ENCODE results near the gene TRIM37.

DNA sequence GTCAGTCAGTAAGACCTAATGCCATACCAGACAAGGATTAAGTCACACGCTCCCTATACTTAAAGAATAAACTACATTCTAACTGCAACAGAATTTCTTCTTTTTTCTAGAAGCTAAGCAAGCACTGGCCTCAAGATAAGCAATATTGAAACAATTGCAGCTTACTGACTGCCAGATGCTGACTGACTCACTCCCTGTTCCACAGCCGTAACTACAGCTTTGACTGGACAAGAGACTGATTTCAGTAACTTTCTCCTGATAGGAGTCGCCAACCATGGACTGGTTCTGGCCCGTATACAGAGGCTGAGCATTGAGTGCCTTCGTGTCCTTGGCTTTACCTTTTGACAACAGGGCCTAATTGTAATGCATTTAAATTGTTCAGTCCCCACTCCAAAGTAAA lies 67.9 kb downstream of the TRIM37 start:
- no peak for TF ChIP-seq ZNF121 (CRISPR knock-in tag; IDR thresholded peaks at IDR 0.05)
- TF ChIP-seq, protein P1, sequence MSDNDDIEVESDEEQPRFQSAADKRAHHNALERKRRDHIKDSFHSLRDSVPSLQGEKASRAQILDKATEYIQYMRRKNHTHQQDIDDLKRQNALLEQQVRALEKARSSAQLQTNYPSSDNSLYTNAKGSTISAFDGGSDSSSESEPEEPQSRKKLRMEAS (CRISPR knock-in tag; IDR thresholded peaks at IDR 0.05) = no peak
- TF ChIP-seq, protein P2, sequence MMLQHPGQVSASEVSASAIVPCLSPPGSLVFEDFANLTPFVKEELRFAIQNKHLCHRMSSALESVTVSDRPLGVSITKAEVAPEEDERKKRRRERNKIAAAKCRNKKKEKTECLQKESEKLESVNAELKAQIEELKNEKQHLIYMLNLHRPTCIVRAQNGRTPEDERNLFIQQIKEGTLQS (CRISPR knock-in tag; conservative IDR thresholded peaks at IDR 0.05) = no peak
- TF ChIP-seq, protein P3, sequence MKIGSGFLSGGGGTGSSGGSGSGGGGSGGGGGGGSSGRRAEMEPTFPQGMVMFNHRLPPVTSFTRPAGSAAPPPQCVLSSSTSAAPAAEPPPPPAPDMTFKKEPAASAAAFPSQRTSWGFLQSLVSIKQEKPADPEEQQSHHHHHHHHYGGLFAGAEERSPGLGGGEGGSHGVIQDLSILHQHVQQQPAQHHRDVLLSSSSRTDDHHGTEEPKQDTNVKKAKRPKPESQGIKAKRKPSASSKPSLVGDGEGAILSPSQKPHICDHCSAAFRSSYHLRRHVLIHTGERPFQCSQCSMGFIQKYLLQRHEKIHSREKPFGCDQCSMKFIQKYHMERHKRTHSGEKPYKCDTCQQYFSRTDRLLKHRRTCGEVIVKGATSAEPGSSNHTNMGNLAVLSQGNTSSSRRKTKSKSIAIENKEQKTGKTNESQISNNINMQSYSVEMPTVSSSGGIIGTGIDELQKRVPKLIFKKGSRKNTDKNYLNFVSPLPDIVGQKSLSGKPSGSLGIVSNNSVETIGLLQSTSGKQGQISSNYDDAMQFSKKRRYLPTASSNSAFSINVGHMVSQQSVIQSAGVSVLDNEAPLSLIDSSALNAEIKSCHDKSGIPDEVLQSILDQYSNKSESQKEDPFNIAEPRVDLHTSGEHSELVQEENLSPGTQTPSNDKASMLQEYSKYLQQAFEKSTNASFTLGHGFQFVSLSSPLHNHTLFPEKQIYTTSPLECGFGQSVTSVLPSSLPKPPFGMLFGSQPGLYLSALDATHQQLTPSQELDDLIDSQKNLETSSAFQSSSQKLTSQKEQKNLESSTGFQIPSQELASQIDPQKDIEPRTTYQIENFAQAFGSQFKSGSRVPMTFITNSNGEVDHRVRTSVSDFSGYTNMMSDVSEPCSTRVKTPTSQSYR (CRISPR knock-in tag; IDR thresholded peaks at IDR 0.05) = no peak
- TF ChIP-seq OVOL2 (CRISPR knock-in tag; IDR thresholded peaks at IDR 0.05; ENCODE audit: borderline replicate concordance) = no peak
- TF ChIP-seq, protein P4, sequence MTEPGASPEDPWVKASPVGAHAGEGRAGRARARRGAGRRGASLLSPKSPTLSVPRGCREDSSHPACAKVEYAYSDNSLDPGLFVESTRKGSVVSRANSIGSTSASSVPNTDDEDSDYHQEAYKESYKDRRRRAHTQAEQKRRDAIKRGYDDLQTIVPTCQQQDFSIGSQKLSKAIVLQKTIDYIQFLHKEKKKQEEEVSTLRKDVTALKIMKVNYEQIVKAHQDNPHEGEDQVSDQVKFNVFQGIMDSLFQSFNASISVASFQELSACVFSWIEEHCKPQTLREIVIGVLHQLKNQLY (CRISPR knock-in tag; IDR thresholded peaks at IDR 0.05) = no peak
- no peak for TF ChIP-seq ESRRA (CRISPR knock-in tag; IDR thresholded peaks at IDR 0.05; ENCODE audit: borderline replicate concordance)
- TF ChIP-seq, protein P5, sequence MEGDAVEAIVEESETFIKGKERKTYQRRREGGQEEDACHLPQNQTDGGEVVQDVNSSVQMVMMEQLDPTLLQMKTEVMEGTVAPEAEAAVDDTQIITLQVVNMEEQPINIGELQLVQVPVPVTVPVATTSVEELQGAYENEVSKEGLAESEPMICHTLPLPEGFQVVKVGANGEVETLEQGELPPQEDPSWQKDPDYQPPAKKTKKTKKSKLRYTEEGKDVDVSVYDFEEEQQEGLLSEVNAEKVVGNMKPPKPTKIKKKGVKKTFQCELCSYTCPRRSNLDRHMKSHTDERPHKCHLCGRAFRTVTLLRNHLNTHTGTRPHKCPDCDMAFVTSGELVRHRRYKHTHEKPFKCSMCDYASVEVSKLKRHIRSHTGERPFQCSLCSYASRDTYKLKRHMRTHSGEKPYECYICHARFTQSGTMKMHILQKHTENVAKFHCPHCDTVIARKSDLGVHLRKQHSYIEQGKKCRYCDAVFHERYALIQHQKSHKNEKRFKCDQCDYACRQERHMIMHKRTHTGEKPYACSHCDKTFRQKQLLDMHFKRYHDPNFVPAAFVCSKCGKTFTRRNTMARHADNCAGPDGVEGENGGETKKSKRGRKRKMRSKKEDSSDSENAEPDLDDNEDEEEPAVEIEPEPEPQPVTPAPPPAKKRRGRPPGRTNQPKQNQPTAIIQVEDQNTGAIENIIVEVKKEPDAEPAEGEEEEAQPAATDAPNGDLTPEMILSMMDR (IDR thresholded peaks at IDR 0.05) = no peak
- no peak for TF ChIP-seq ZNF138 (CRISPR knock-in tag; conservative IDR thresholded peaks at IDR 0.05)

Data from WTC11 (cell line).